Endothelial cell of umbilical vein (primary cell): ENCODE measurements around the gene WDR82.

Experiments used
- CTCF ChIP-seq, 2 donors: IDR thresholded peaks; 1 replicate in 1 of 2; 2 replicates in 1 of 2; pipeline ENCODE4 v1.5.1; 2011; ENCODE audit warnings: low read length in 2 of 2, mild to moderate bottlenecking in 2 of 2, moderate library complexity in 2 of 2, control low read depth in 1 of 2, inconsistent platforms in 1 of 2, low read depth in 1 of 2; ENCODE audit not compliant: insufficient read depth in 1 of 2; ENCODE audit errors: extremely low read depth in 1 of 2
- POLR2A ChIP-seq: IDR thresholded peaks from 2 replicates; pipeline ENCODE4 v1.6.1; 2012; ENCODE audit warnings: low read depth, mild to moderate bottlenecking, control low read depth, low read length
- POLR2AphosphoS5 ChIP-seq: IDR thresholded peaks from 2 replicates; pipeline ENCODE4 v1.6.1; 2012; ENCODE audit warnings: low read depth, mild to moderate bottlenecking, control low read depth, low read length, moderate library complexity; ENCODE audit not compliant: insufficient read depth

DNA sequence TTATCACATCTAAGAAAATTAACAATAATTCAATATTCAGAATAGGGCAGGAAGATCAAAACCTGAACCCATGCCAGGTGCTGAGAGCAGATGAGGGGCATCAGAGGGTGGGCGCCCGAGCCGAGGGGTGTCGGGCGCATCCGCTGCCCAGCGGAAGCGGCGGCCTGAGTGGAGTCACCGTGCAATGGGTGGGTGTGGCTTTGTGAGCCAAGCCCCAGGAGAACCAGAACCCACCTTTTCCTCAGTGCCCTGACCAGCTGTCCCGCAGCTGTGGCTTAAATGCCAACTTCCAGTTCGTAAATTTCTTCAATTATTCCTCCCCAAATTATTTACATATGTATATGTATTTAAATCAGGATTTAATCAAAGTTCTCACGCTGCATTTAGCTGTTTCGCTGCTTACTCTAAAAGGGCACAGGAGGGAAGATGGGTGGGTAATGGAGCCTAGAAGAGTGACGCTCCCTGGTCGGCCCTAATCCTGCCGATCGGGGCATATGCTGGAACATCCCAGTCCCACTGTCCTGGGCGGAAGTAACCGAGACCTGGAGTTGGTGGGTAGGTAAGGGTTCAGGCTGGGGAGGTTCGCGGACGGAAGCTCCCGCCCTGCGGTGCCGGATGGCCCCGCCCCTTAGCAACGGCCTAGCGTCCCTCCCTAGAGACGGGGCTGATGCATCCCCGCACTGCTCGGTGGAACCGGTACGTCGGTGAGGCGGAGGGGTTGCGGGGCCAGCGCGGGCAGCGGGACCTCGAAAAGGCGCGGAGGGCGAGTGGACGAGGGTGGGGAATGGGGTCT is 39.0 kb upstream of the WDR82 start:
- no peak for TF ChIP-seq CTCF (IDR thresholded peaks at IDR 0.05; ENCODE audit: extremely low read depth in 1 of 2, insufficient read depth in 1 of 2, low read depth in 1 of 2, low read length in 2 of 2)
- no peak for TF ChIP-seq POLR2A
- no peak for TF ChIP-seq POLR2AphosphoS5
